ENCODE results near the gene XBP1.

DNA sequence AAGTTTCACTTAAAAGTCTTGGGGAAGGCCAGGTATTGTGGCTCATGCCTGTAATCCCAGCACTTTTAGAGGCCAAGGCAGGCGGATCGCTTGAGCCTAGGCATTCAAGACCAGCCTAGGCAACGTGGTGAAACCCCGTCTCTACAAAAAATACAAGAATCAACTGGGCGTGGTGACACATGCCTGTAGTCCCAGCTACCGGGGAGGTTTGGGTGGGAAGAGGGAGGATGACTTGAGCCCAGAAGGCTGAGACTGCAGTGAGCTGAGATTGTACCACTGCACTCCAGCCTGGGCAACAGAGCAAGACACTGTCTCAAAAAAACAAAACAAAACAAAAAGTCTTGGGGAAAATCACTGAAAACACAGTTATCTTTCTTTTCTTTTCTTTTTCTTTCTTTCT lies 15.4 kb upstream of the XBP1 start:
- TF ChIP-seq EZH2 (IDR thresholded peaks at IDR 0.05; ENCODE audit: borderline replicate concordance, low read length): no peak
- TF ChIP-seq, protein P1, sequence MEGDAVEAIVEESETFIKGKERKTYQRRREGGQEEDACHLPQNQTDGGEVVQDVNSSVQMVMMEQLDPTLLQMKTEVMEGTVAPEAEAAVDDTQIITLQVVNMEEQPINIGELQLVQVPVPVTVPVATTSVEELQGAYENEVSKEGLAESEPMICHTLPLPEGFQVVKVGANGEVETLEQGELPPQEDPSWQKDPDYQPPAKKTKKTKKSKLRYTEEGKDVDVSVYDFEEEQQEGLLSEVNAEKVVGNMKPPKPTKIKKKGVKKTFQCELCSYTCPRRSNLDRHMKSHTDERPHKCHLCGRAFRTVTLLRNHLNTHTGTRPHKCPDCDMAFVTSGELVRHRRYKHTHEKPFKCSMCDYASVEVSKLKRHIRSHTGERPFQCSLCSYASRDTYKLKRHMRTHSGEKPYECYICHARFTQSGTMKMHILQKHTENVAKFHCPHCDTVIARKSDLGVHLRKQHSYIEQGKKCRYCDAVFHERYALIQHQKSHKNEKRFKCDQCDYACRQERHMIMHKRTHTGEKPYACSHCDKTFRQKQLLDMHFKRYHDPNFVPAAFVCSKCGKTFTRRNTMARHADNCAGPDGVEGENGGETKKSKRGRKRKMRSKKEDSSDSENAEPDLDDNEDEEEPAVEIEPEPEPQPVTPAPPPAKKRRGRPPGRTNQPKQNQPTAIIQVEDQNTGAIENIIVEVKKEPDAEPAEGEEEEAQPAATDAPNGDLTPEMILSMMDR (IDR thresholded peaks at IDR 0.05; ENCODE audit: low read length): no peak

All from OCI-LY1 (cell line).